GM19240 (cell line): Measurements from ENCODE around the gene EMB.
"Not testable (repeated sequence)": the region's sequence is repeated elsewhere in the genome, so short reads cannot be mapped to it uniquely, and the experiment has no call there.

Experiments
- DNase-seq: peaks from one replicate; pipeline ENCODE4 v3.0.0; 2011; ENCODE audit warnings: low spot score; ENCODE audit not compliant: insufficient read length

EMB gene

GRCh38 chr5:50440651-50441492, at the start of gene EMB:
EMB (minus strand) TSS chr5:50441288; CDS start chr5:50441151, 137 bp downstream.
- no peak for DNase-seq

GRCh38 chr5:50489491-50489890, 48.4 kb upstream of the EMB start:
- DNase-seq = not testable (repeated sequence)

- DNase-seq = not testable (repeated sequence)
Observed at GRCh38 chr5:50478790-50479189, 37.7 kb upstream of the EMB start.

GRCh38 chr5:50476549-50476948, 35.5 kb upstream of the EMB start:
- DNase-seq = peak; percentile 3

GRCh38 chr5:50465015-50465414, 23.9 kb upstream of the EMB start:
- not testable (repeated sequence) for DNase-seq

- no peak for DNase-seq
Observed at GRCh38 chr5:50463726-50464125, 22.6 kb upstream of the EMB start.

GRCh38 chr5:50463047-50463446, 22.0 kb upstream of the EMB start:
- no peak for DNase-seq

- not testable (repeated sequence) for DNase-seq
Observed at GRCh38 chr5:50462579-50462978, 21.5 kb upstream of the EMB start.

- DNase-seq = not testable (repeated sequence)
Observed at GRCh38 chr5:50458372-50458771, 17.3 kb upstream of the EMB start.

GRCh38 chr5:50449241-50449640, 8.2 kb upstream of the EMB start:
- not testable (repeated sequence) for DNase-seq

GRCh38 chr5:50447941-50448340, 6.9 kb upstream of the EMB start:
- DNase-seq = no peak

- no peak for DNase-seq
Observed at GRCh38 chr5:50447228-50447627, 6.1 kb upstream of the EMB start.

- no peak for DNase-seq
Observed at GRCh38 chr5:50445296-50445949, 4.3 kb upstream of the EMB start.

GRCh38 chr5:50442559-50443539, 1.8 kb upstream of the EMB start:
- not testable (repeated sequence) for DNase-seq

GRCh38 chr5:50441493-50441955, 436 bp upstream of the EMB start:
- DNase-seq = no peak

GRCh38 chr5:50439221-50439620, 1.9 kb downstream of the EMB start:
- DNase-seq = no peak

- DNase-seq = not testable (repeated sequence)
Observed at GRCh38 chr5:50438060-50438459, 3.0 kb downstream of the EMB start.

GRCh38 chr5:50435168-50435567, 5.9 kb downstream of the EMB start:
- DNase-seq = no peak

GRCh38 chr5:50431133-50431904, 9.8 kb downstream of the EMB start:
- not testable (repeated sequence) for DNase-seq

GRCh38 chr5:50423100-50423799, 17.8 kb downstream of the EMB start:
- DNase-seq = not testable (repeated sequence)
